GM18951 (cell line): Measurements from ENCODE around the gene MRPL19.

Experiments
- POLR2A ChIP-seq: IDR thresholded peaks from 4 replicates; pipeline ENCODE4 v1.6.1; 2011; ENCODE audit warnings: mild to moderate bottlenecking; ENCODE audit not compliant: insufficient read length, insufficient read depth; ENCODE audit errors: extremely low read depth
- in situ Hi-C: fragments of 300-500 bp; cut with MboI; formaldehyde crosslinking; loops from one replicate; pipeline ENCODE4 v1.12.0; 2022; ENCODE audit warnings: low sequenced_read_pairs, mixed read lengths, inconsistent platforms; ENCODE audit not compliant: unreplicated experiment

MRPL19 gene

GRCh38 chr2:75622929-75623328 lies 23.7 kb upstream of the MRPL19 start:
- in situ Hi-C loops, result loop anchor here (25.0 kb wide), 2 partner anchors 711 to 911 kb away; no protein-coding TSS in a partner anchor
- no peak for TF ChIP-seq POLR2A

- in situ Hi-C loops, result no loop called here
Measured at GRCh38 chr2:75627902-75628504, 18.6 kb upstream of the MRPL19 start.

GRCh38 chr2:75632091-75632701 lies 14.4 kb upstream of the MRPL19 start:
- in situ Hi-C loops, result no loop called here
- TF ChIP-seq POLR2A, result no peak

More at GRCh38 chr2:75627902-75628504, 18.6 kb upstream of the MRPL19 start:
- TF ChIP-seq POLR2A, result no peak

GRCh38 chr2:75632813-75633212 lies 13.8 kb upstream of the MRPL19 start:
- in situ Hi-C loops, result no loop called here
- TF ChIP-seq POLR2A, result no peak

- TF ChIP-seq POLR2A, result no peak
- in situ Hi-C loops, result no loop called here
Measured at GRCh38 chr2:75633620-75634019, 13.0 kb upstream of the MRPL19 start.

GRCh38 chr2:75634945-75635344 lies 11.6 kb upstream of the MRPL19 start:
- TF ChIP-seq POLR2A, result no peak
- in situ Hi-C loops, result no loop called here

- TF ChIP-seq POLR2A, result no peak
- in situ Hi-C loops, result no loop called here
Measured at GRCh38 chr2:75637568-75637967, 9.0 kb upstream of the MRPL19 start.

GRCh38 chr2:75640621-75641121 lies 5.9 kb upstream of the MRPL19 start:
- TF ChIP-seq POLR2A, result no peak
- in situ Hi-C loops, result no loop called here

GRCh38 chr2:75641587-75641986 lies 5.0 kb upstream of the MRPL19 start:
- in situ Hi-C loops, result no loop called here
- TF ChIP-seq POLR2A, result no peak

- in situ Hi-C loops, result no loop called here
- no peak for TF ChIP-seq POLR2A
Measured at GRCh38 chr2:75643980-75644379, 2.6 kb upstream of the MRPL19 start.

GRCh38 chr2:75645643-75646042 lies 940 bp upstream of the MRPL19 start:
- in situ Hi-C loops, result no loop called here
- TF ChIP-seq POLR2A, result no peak

- in situ Hi-C loops, result no loop called here
- TF ChIP-seq POLR2A, result no peak
Measured at GRCh38 chr2:75646090-75646582, 447 bp upstream of the MRPL19 start.

GRCh38 chr2:75647771-75648170 lies 1.2 kb downstream of the MRPL19 start:
- in situ Hi-C loops, result no loop called here
- TF ChIP-seq POLR2A, result no peak

- in situ Hi-C loops, result no loop called here
- no peak for TF ChIP-seq POLR2A
Measured at GRCh38 chr2:75654012-75654411, 7.4 kb downstream of the MRPL19 start.
